H9 (cell line): ENCODE data around the gene PSMA2. TPM values are rescaled to one million over a fixed set of nuclear protein-coding genes. Genes with fewer than 3 reads are reported as not detected.
A peak's percentile ranks its signal among the peaks of the same experiment; 100 is the strongest.

Source experiments
- DNase-seq: peaks from one replicate; pipeline ENCODE4 v3.0.0-alpha.2; 2017
- H2AFZ ChIP-seq: one replicate; pipeline ENCODE4 v1.6.1; 2013; ENCODE audit warnings: mild to moderate bottlenecking, low read length, control low read depth, moderate library complexity
- H2AK5ac ChIP-seq: 2 replicates; pipeline ENCODE4 v1.6.1; 2013; ENCODE audit warnings: low read length, control low read depth, mixed read lengths; ENCODE audit not compliant: insufficient read length
- H2BK120ac ChIP-seq: one replicate; pipeline ENCODE4 v1.6.1; 2013; ENCODE audit warnings: low read depth, mild to moderate bottlenecking, low read length, control low read depth, inconsistent platforms; ENCODE audit not compliant: poor library complexity, severe bottlenecking
- H2BK12ac ChIP-seq: 2 replicates; pipeline ENCODE4 v1.6.1; 2013; ENCODE audit warnings: low read length, control low read depth, mixed read lengths, low read depth; ENCODE audit not compliant: insufficient read length
- H2BK15ac ChIP-seq: 2 replicates; pipeline ENCODE4 v1.6.1; 2013; ENCODE audit warnings: low read depth, low read length, control low read depth
- H2BK20ac ChIP-seq: one replicate; pipeline ENCODE4 v1.6.1; 2013; ENCODE audit warnings: low read depth, mild to moderate bottlenecking, low read length, control low read depth, inconsistent platforms; ENCODE audit not compliant: poor library complexity, severe bottlenecking
- H2BK5ac ChIP-seq: 2 replicates; pipeline ENCODE4 v1.6.1; 2013; ENCODE audit warnings: low read length, control low read depth, mixed read lengths; ENCODE audit not compliant: insufficient read length
- H3K14ac ChIP-seq: 2 replicates; pipeline ENCODE4 v1.6.1; 2013; ENCODE audit warnings: low read length, control low read depth; ENCODE audit not compliant: insufficient read depth
- H3K18ac ChIP-seq: 2 replicates; pipeline ENCODE4 v1.6.1; 2013; ENCODE audit warnings: low read depth, mild to moderate bottlenecking, mixed read lengths, low read length, control low read depth; ENCODE audit not compliant: insufficient read length
- H3K23ac ChIP-seq: 2 replicates; pipeline ENCODE4 v1.6.1; 2013; ENCODE audit warnings: low read length, control low read depth, mixed read lengths, low read depth; ENCODE audit not compliant: insufficient read length
- H3K23me2 ChIP-seq: 2 replicates; pipeline ENCODE4 v1.6.1; 2013; ENCODE audit warnings: low read depth, mild to moderate bottlenecking, mixed read lengths, low read length, control low read depth; ENCODE audit not compliant: insufficient read length, poor library complexity, severe bottlenecking
- H3K27ac ChIP-seq: 2 replicates; pipeline ENCODE4 v1.5.1; 2013; ENCODE audit warnings: low read length, control low read depth, mixed read lengths, low read depth; ENCODE audit not compliant: insufficient read length
- H3K27me3 ChIP-seq: 2 replicates; pipeline ENCODE4 v1.6.1; 2013; ENCODE audit warnings: low read length, control low read depth, inconsistent platforms; ENCODE audit not compliant: insufficient read depth
- H3K4ac ChIP-seq: 2 replicates; pipeline ENCODE4 v1.6.1; 2013; ENCODE audit warnings: low read depth, mild to moderate bottlenecking, control low read depth, inconsistent platforms, low read length, moderate library complexity
- H3K4me1 ChIP-seq: 2 replicates; pipeline ENCODE4 v1.6.1; 2013; ENCODE audit warnings: low read length, control low read depth, inconsistent platforms; ENCODE audit not compliant: insufficient read depth
- H3K4me2 ChIP-seq: 2 replicates; pipeline ENCODE4 v1.6.1; 2013; ENCODE audit warnings: low read length, control low read depth, mixed read lengths; ENCODE audit not compliant: insufficient read length, insufficient read depth
- H3K56ac ChIP-seq: 2 replicates; pipeline ENCODE4 v1.6.1; 2013; ENCODE audit warnings: low read depth, mild to moderate bottlenecking, mixed read lengths, low read length, control low read depth; ENCODE audit not compliant: insufficient read length
- H3K79me1 ChIP-seq: 2 replicates; pipeline ENCODE4 v1.6.1; 2013; ENCODE audit warnings: low read depth, mild to moderate bottlenecking, moderate library complexity, low read length, control low read depth, inconsistent platforms; ENCODE audit not compliant: insufficient read depth, poor library complexity, severe bottlenecking
- H3K79me2 ChIP-seq: 2 replicates; pipeline ENCODE4 v1.6.1; 2013; ENCODE audit warnings: low read length, control low read depth, inconsistent platforms; ENCODE audit not compliant: insufficient read depth
- H3K9ac ChIP-seq: 2 replicates; pipeline ENCODE4 v1.6.1; 2013; ENCODE audit warnings: low read length, control low read depth, mixed read lengths; ENCODE audit not compliant: insufficient read length; ENCODE audit errors: extremely low read depth
- H3K9me3 ChIP-seq: one replicate; pipeline ENCODE4 v1.6.1; 2013; ENCODE audit warnings: low read depth, low read length, inconsistent platforms; ENCODE audit not compliant: control insufficient read depth
- H3T11ph ChIP-seq: one replicate; pipeline ENCODE4 v1.6.1; 2013; ENCODE audit warnings: mild to moderate bottlenecking, low read length, control low read depth, inconsistent platforms
- H4K20me1 ChIP-seq: one replicate; pipeline ENCODE4 v1.6.1; 2013; ENCODE audit not compliant: control insufficient read depth, insufficient read length, insufficient read depth
- H4K5ac ChIP-seq: 2 replicates; pipeline ENCODE4 v1.6.1; 2013; ENCODE audit warnings: low read depth, mild to moderate bottlenecking, mixed read lengths, low read length, control low read depth; ENCODE audit not compliant: insufficient read length
- H4K8ac ChIP-seq: replicated peaks from 2 replicates; pipeline ENCODE4 v1.6.1; 2013; ENCODE audit warnings: low read length, control low read depth, mixed read lengths, low read depth; ENCODE audit not compliant: insufficient read length
- H4K91ac ChIP-seq: 2 replicates; pipeline ENCODE4 v1.6.1; 2013; ENCODE audit warnings: low read depth, mild to moderate bottlenecking, moderate library complexity, mixed read lengths, low read length, control low read depth; ENCODE audit not compliant: insufficient read length
- H3K27ac Mint-ChIP-seq, 3 experiments: 2 replicates in 2 of 3; 3 replicates in 1 of 3; pipeline ENCODE4 v1.8.0; 2020 to 2021; ENCODE audit warnings: mixed read lengths in 3 of 3, mild to moderate bottlenecking in 1 of 3, moderate library complexity in 1 of 3
- H3K27me3 Mint-ChIP-seq: 2 replicates; pipeline ENCODE4 v1.8.0; 2021; ENCODE audit warnings: low read depth, mild to moderate bottlenecking, moderate library complexity, mixed read lengths
- H3K36me3 Mint-ChIP-seq, 3 experiments: 2 replicates in 2 of 3; 3 replicates in 1 of 3; pipeline ENCODE4 v1.8.0; 2020 to 2021; ENCODE audit warnings: low read depth in 3 of 3, mixed read lengths in 3 of 3; ENCODE audit not compliant: insufficient read depth in 1 of 3
- H3K4me1 Mint-ChIP-seq, 2 experiments: 2 replicates each; pipeline ENCODE4 v1.8.0; 2020; ENCODE audit warnings: mixed read lengths in 2 of 2
- H3K4me3 Mint-ChIP-seq, 2 experiments: 2 replicates in 1 of 2; 3 replicates in 1 of 2; pipeline ENCODE4 v1.8.0; 2020 to 2021; ENCODE audit warnings: mild to moderate bottlenecking in 2 of 2, mixed read lengths in 2 of 2, moderate library complexity in 1 of 2
- H3K9me3 Mint-ChIP-seq, 2 experiments: 2 replicates in 1 of 2; 3 replicates in 1 of 2; pipeline ENCODE4 v1.8.0; 2020; ENCODE audit warnings: mild to moderate bottlenecking in 2 of 2, mixed read lengths in 2 of 2, moderate library complexity in 1 of 2
- CTCF ChIP-seq: fragments of 200-600 bp; sonication (generic); conservative IDR thresholded peaks from 3 replicates; pipeline ENCODE4 v1.8.0; 2021; ENCODE audit warnings: antibody characterized with exemption, mild to moderate bottlenecking
- WGBS: extraction: QIAGEN DNeasy Blood & Tissue Kit; methylation state at CpG from one replicate; pipeline ENCODE4 v1.1.7; 2013; ENCODE audit warnings: missing lambda C conversion rate, low lambda C conversion rate, mixed read lengths; ENCODE audit not compliant: insufficient read length; ENCODE audit errors: extremely low coverage; 5-methylcytosine and 5-hydroxymethylcytosine counted together
- total RNA-seq: library from RNA; stranded (reverse); gene quantifications from 2 replicates; pipeline ENCODE4 v1.2.1, GENCODE V29; 2021

The PSMA2 gene
- total RNA-seq, 1 experiment from 2014 or later: 227 TPM

GRCh38 chr7:42931447-42931833, 534 bp downstream of the PSMA2 start:
- peaks cover 17 to 27% of the 10 kb centered on the region in 2 experiments for H3K4me1 Mint-ChIP-seq
- no peak for DNase-seq
- whole genome bisulfite sequencing: no CpG with 5 or more reads among the region's 12 CpGs
- TF ChIP-seq CTCF: no peak
- H3K27me3 Mint-ChIP-seq: 0 out of 2 replicates have a peak, but pooled peaks cover 2% of the 10 kb centered on the region
- H2BK12ac ChIP-seq: no peak overlapping the region
- no peak overlapping the region for H3K4ac ChIP-seq
- no peaks in the 10 kb centered on the region for H4K20me1 ChIP-seq
- H2AFZ ChIP-seq: no peak overlapping the region
- no peak overlapping the region for H3K23ac ChIP-seq
- H3K18ac ChIP-seq: peak overlapping the region; percentile 75
- H2BK5ac ChIP-seq: no peak overlapping the region
- peaks cover 11% of the 10 kb centered on the region for H3K23me2 ChIP-seq
- H3K4me3 Mint-ChIP-seq: peak overlapping the region; percentile 97 to 100
- H2AK5ac ChIP-seq: no peak overlapping the region
- no peak overlapping the region for H2BK20ac ChIP-seq
- peak overlapping the region; percentile 98 to 99 (median 99); a peak in 6 of 7 replicates for H3K27ac Mint-ChIP-seq
- H3K4me1 ChIP-seq: no peaks in the 10 kb centered on the region
- peaks cover 13 to 43% (median 37%) of the 10 kb centered on the region in 3 experiments for H3K36me3 Mint-ChIP-seq
- no peak overlapping the region for H2BK15ac ChIP-seq
- no peak overlapping the region for H3K27ac ChIP-seq
- no peaks in the 10 kb centered on the region for H3K79me1 ChIP-seq
- H4K5ac ChIP-seq: no peak overlapping the region
- peak overlapping the region; percentile 79 for H3K4me2 ChIP-seq
- no peak overlapping the region for H3T11ph ChIP-seq
- no peaks in the 10 kb centered on the region for H3K9me3 ChIP-seq
- H3K9me3 Mint-ChIP-seq: peaks cover 0 to 3% of the 10 kb centered on the region in 2 experiments; a peak in 1 of 5 replicates
- H3K9ac ChIP-seq: peak overlapping the region; percentile 95
- H3K79me2 ChIP-seq: peaks cover 49% of the 10 kb centered on the region
- H3K27me3 ChIP-seq: no peaks in the 10 kb centered on the region
- peak overlapping the region; percentile 84 for H3K14ac ChIP-seq
- H4K8ac ChIP-seq: no peak overlapping the region
- no peak overlapping the region for H4K91ac ChIP-seq
- no peak overlapping the region for H2BK120ac ChIP-seq
- no peak overlapping the region for H3K56ac ChIP-seq
